GM19324 (cell line): Measurements from ENCODE around the gene PSME3.

Experiments
- ATAC-seq: cut with Tn5 transposase; IDR thresholded peaks from one replicate; pipeline ENCODE4 v1.9.1; 2021; ENCODE audit warnings: mild to moderate bottlenecking, moderate library complexity; ENCODE audit not compliant: unreplicated experiment, low FRiP score

PSME3 gene

GRCh38 chr17:42832934-42833766 lies at the start of gene PSME3:
Gene PSME3, plus strand, starts transcription at chr17:42833397. Its CDS starts 235 bp downstream, at chr17:42833632.
- ATAC-seq, result peak; percentile 89

DNA sequence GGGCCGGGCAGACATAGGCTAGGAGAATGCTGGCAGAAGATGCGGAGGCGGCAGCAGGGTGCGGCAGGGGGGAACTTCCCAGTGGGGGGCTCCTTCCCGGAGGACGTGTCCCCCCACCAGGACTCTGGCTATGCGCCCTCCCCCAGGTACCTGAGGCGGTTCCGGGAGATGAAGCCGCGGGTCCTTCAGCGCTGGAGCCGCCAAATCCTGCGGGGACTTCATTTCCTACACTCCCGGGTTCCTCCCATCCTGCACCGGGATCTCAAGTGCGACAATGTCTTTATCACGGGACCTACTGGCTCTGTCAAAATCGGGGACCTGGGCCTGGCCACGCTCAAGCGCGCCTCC lies 49.4 kb upstream of the PSME3 start:
- no peak for ATAC-seq

DNA sequence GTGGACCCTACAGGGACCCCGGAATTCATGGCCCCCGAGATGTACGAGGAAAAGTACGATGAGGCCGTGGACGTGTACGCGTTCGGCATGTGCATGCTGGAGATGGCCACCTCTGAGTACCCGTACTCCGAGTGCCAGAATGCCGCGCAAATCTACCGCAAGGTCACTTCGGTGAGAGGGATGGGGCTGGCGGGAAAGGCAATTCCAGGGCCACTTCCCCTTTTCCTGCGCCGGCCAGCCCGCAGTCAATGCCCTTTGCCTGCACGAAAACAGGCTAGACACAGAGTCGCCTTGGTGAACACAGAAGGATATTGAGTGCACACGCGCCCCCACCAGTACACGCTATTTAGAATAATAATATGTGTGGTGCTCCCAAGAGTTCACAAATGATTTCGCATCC lies 48.8 kb upstream of the PSME3 start:
- ATAC-seq, result no peak

GRCh38 chr17:42784811-42785592 lies 48.2 kb upstream of the PSME3 start:
- no peak for ATAC-seq

- ATAC-seq, result no peak
Observed at GRCh38 chr17:42787266-42787665, 45.9 kb upstream of the PSME3 start.

DNA sequence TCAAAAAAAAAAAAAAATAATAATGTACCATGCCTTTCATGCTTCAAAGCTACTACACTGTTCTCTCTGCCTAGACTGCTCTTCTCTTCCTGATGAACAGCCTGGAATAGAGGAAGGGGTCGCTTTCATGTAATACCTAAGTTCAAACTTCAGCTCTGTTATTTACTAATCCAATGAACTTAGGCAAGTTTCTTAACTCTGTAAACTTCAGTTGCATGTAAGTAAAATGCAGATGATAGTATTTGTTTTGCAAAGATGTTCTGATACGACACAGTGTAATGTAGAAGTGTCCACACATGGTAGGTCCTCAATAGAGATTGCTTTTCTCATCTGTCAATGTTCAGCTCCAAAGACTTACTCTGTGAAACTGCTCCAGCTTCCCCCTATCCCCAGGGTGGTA lies 41.2 kb upstream of the PSME3 start:
- ATAC-seq, result no peak

- ATAC-seq, result no peak
Observed at GRCh38 chr17:42792545-42792944, 40.7 kb upstream of the PSME3 start.

- no peak for ATAC-seq
Observed at GRCh38 chr17:42795061-42795460, 38.1 kb upstream of the PSME3 start.

GRCh38 chr17:42795465-42795864 lies 37.7 kb upstream of the PSME3 start:
- no peak for ATAC-seq

DNA sequence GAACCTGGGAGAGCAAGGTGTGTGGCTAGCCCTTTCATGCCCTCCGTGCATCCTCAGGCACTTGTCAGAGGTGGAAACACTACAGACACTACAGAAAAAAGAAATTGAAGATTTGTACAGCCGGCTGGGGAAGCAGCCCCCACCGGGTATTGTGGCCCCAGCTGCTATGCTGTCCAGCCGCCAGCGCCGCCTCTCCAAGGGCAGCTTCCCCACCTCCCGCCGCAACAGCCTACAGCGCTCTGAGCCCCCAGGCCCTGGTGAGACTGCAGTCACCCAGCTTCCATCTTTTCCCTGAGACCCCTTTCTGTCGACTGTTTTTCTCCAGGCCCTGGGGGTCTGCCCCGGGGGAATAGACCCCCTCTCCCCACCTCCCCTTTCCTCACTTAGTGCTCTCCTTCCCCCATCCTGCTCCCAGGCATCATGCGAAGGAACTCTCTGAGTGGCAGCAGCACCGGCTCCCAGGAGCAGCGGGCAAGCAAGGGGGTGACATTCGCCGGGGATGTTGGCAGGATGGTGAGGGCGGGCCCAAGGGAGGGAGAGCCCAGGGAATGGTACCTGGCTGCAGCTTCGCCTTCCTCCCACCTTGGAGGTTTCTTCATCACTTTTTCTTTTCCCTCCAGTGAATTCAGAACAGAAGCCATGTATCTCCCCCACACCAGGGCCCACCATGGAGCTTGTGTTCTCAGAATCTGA lies 37.0 kb upstream of the PSME3 start:
- ATAC-seq, result no peak

DNA sequence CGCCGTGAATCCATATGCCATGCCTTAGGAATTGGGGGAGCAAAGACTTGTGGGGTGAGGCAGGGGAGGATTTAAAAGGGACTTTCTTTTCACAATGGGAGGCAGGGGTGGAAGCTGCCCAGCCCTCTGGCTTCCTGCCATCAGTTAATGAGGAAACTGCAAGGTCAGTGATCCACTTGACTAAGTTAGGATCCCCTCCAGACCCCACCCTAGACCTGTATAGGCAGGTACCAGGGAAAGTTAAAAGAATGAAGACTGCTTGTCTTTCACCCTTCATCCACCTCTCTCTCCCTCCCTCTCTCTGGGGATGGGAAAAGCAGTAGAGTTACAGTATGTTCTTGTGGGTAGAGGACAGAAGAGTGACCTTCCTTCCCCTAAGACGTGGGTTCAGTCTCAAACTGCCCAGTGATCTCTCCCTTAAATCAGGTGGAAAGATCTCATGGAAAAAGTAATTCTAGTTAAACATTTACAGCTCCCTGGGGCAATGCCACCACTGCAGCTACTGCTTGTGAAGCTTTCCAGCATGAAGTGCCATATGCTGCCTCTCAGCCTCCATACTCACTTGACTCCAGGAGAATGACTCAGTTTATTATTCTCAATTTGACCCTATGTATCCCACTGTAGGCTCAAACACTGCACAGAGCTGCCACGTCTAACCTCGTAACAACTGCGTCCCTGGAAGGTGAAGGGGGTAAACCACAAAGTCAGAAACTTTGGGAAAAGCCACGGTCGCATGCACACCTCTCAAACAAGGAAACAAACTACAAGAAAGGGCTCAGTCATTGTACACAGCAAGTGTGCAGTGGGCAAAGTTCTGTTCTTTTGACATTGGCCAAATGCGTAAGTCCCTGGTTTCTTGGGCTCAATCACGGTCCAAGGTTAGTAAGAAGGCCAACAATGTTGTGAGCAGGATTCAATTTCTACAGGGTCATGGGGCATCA lies 35.9 kb upstream of the PSME3 start:
- no peak for ATAC-seq

- ATAC-seq, result no peak
Observed at GRCh38 chr17:42798011-42798382, 35.2 kb upstream of the PSME3 start.

GRCh38 chr17:42798383-42799380 lies 34.5 kb upstream of the PSME3 start, which contains the start of the genes CNTD1 and COA3:
Gene CNTD1, plus strand, starts transcription at chr17:42798861. Its CDS starts 207 bp downstream, at chr17:42799068.
Gene COA3, minus strand, starts transcription at chr17:42798704. Its CDS starts 23 bp downstream, at chr17:42798681.
- ATAC-seq, result peak; percentile 77

DNA sequence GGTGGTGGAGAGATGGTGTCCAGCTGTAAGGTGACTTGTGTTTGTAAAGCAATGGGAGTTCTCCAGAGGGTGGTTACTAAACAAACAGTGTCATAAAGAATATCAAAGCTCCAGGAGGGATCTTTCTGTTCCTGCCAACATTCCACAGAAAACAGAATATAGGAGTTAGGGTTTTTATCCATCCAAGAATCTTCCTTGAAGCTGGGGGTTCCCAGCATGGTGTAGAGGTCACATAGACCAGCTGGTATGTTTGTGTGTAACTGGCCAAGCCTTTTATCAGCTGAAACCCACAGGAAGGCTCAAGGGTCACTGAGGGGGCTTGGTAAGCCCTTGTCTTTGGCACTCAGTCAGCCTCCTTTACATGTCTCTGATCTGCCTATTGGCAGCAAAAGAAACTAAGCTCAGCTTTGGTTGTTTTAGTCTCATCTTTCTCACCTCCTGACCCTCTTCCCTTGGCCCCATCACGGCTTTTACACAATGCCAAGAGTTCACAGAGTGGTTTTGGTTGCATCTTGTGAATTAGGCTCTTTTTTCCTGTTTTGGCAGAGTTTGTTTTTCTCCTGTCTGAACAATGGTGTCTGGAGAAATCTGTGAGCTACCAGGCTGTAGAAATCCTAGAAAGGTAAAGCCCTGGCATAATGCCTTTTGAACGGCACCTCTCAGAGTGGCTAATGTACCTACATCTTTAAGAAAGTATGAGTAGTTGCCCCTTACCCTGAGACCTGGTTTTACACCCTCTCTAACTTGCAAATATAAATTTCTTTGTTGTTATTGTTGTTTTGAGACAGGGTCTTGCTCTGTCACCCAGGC lies 29.9 kb upstream of the PSME3 start:
- no peak for ATAC-seq

DNA sequence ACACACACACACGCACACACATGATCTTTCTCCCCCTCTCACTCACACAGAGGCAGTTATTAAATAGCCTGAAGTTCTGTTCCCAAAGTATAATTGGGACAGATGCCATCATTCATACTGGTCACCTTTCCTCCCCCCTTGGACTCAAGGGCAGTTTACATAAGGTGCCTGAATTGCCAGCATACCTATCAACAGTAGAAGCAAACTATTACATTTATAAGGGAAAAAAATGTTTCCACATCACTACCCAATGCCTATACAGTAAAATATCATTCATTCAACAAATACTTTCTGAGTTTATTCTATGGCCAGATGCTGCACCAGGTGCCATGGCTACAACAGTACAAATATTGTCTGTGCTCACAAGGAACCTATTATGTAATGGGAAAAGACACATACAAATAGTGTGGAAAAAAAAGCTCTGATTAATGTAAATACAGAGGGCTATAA lies 28.3 kb upstream of the PSME3 start:
- ATAC-seq, result no peak

DNA sequence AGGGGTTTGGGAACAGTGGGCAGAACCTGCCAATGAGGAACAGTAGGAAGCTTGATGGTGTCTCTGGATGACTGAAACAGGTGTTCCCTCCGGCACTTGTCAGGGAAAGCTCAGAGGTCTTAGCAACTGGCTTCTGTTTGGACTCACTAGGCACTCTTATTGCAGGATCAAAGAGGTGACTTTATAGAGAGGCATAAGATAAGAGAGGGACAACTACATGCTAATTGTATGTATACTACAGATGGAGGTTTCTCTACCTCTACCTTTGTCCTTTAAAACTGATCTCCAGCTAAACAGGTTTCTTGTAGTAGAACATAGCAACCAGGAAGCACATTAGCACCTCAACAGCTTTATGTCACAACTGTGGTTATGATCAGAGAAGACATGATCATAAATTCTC lies 26.9 kb upstream of the PSME3 start:
- no peak for ATAC-seq

GRCh38 chr17:42809250-42809649 lies 23.9 kb upstream of the PSME3 start:
- ATAC-seq, result no peak
